ENCODE measurements around the gene SUGP1. TPM values are rescaled to one million over a fixed set of nuclear protein-coding genes. Genes with fewer than 3 reads are reported as not detected.

SUGP1 gene
- total and polyA plus RNA-seq, 2 of the 13 experiments (the other 11 are each of a cell fraction or from before 2014, with no cell fraction given): 21.6 to 25.9 TPM

- TF ChIP-seq, protein P1, sequence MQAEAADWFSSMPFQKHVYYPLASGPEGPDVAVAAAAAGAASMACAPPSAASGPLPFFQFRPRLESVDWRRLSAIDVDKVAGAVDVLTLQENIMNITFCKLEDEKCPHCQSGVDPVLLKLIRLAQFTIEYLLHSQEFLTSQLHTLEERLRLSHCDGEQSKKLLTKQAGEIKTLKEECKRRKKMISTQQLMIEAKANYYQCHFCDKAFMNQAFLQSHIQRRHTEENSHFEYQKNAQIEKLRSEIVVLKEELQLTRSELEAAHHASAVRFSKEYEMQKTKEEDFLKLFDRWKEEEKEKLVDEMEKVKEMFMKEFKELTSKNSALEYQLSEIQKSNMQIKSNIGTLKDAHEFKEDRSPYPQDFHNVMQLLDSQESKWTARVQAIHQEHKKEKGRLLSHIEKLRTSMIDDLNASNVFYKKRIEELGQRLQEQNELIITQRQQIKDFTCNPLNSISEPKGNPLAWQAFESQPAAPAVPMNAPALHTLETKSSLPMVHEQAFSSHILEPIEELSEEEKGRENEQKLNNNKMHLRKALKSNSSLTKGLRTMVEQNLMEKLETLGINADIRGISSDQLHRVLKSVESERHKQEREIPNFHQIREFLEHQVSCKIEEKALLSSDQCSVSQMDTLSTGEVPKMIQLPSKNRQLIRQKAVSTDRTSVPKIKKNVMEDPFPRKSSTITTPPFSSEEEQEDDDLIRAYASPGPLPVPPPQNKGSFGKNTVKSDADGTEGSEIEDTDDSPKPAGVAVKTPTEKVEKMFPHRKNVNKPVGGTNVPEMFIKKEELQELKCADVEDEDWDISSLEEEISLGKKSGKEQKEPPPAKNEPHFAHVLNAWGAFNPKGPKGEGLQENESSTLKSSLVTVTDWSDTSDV (CRISPR knock-in tag; IDR thresholded peaks at IDR 0.05): peak; percentile 69; the same call in 1 of the 2 replicates
- TF ChIP-seq STAT5B (CRISPR knock-in tag; IDR thresholded peaks at IDR 0.05): no peak
- 0 out of 2 replicates have a peak, but pooled peaks have one; percentile 24 for TF ChIP-seq DMTF1 (CRISPR knock-in tag; IDR thresholded peaks at IDR 0.05)
- TF ChIP-seq YEATS2 (CRISPR knock-in tag; IDR thresholded peaks at IDR 0.05; ENCODE audit: borderline replicate concordance): peak; percentile 67; the same call in 1 of the 2 replicates
- no peak for TF ChIP-seq ZFP36L2 (CRISPR knock-in tag; IDR thresholded peaks at IDR 0.05)
- TF ChIP-seq NPAS2 (CRISPR knock-in tag; IDR thresholded peaks at IDR 0.05; ENCODE audit: borderline replicate concordance): no peak
- TF ChIP-seq KLF12 (CRISPR knock-in tag; IDR thresholded peaks at IDR 0.05; ENCODE audit: borderline replicate concordance): no peak
- TF ChIP-seq, protein P2, sequence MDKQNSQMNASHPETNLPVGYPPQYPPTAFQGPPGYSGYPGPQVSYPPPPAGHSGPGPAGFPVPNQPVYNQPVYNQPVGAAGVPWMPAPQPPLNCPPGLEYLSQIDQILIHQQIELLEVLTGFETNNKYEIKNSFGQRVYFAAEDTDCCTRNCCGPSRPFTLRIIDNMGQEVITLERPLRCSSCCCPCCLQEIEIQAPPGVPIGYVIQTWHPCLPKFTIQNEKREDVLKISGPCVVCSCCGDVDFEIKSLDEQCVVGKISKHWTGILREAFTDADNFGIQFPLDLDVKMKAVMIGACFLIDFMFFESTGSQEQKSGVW (CRISPR knock-in tag; IDR thresholded peaks at IDR 0.05; ENCODE audit: borderline replicate concordance): no peak
- TF ChIP-seq ZNF446 (CRISPR knock-in tag; IDR thresholded peaks at IDR 0.05): peak; percentile 77
- 0 out of 2 replicates have a peak, but pooled peaks have one; percentile 18 for TF ChIP-seq RELA (CRISPR knock-in tag; IDR thresholded peaks at IDR 0.05)
- peak; percentile 79; the same call in 1 of the 2 replicates for TF ChIP-seq DR1 (CRISPR knock-in tag; IDR thresholded peaks at IDR 0.05)
- TF ChIP-seq, protein P3, sequence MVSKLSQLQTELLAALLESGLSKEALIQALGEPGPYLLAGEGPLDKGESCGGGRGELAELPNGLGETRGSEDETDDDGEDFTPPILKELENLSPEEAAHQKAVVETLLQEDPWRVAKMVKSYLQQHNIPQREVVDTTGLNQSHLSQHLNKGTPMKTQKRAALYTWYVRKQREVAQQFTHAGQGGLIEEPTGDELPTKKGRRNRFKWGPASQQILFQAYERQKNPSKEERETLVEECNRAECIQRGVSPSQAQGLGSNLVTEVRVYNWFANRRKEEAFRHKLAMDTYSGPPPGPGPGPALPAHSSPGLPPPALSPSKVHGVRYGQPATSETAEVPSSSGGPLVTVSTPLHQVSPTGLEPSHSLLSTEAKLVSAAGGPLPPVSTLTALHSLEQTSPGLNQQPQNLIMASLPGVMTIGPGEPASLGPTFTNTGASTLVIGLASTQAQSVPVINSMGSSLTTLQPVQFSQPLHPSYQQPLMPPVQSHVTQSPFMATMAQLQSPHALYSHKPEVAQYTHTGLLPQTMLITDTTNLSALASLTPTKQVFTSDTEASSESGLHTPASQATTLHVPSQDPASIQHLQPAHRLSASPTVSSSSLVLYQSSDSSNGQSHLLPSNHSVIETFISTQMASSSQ (IDR thresholded peaks at IDR 0.05; ENCODE audit: low read depth): no peak
- TF ChIP-seq, protein P3 (CRISPR knock-in tag; IDR thresholded peaks at IDR 0.05; ENCODE audit: borderline replicate concordance): no peak
- TF ChIP-seq ZNF564 (CRISPR knock-in tag; IDR thresholded peaks at IDR 0.05): 0 out of 2 replicates have a peak, but pooled peaks have one; percentile 80
- TF ChIP-seq ISX (CRISPR knock-in tag; conservative IDR thresholded peaks at IDR 0.05): 0 out of 2 replicates have a peak, but pooled peaks have one; percentile 53
- peak; percentile 65; the same call in 1 of the 2 replicates for TF ChIP-seq SAP130 (CRISPR knock-in tag; IDR thresholded peaks at IDR 0.05; ENCODE audit: low read depth)
- TF ChIP-seq EED (CRISPR knock-in tag; IDR thresholded peaks at IDR 0.05): peak; percentile 37
- peak; percentile 66 for TF ChIP-seq SP2 (CRISPR knock-in tag; IDR thresholded peaks at IDR 0.05)
- TF ChIP-seq SALL2 (CRISPR knock-in tag; IDR thresholded peaks at IDR 0.05): peak; percentile 45; the same call in 1 of the 2 replicates
- TF ChIP-seq ZNF225 (CRISPR knock-in tag; IDR thresholded peaks at IDR 0.05): peak; percentile 63; the same call in 1 of the 2 replicates
Measured at GRCh38 chr19:19320361-19321140, at the start of gene SUGP1, which contains the start of gene MAU2 (continued).
